Breast epithelium (tissue), 3 donors: Measurements from ENCODE around the gene MYO1D.

Experiments
- CTCF ChIP-seq, 3 donors: fragments of 450-650 bp; IDR thresholded peaks; one replicate each; pipeline ENCODE4 v1.5.1; 2016 to 2017; ENCODE audit warnings: antibody characterized with exemption in 3 of 3, mild to moderate bottlenecking in 3 of 3, moderate library complexity in 3 of 3
- POLR2A ChIP-seq: fragments of 450-650 bp; IDR thresholded peaks from one replicate; pipeline ENCODE4 v1.6.1; 2016; ENCODE audit warnings: antibody characterized with exemption, mild to moderate bottlenecking, moderate library complexity
- POLR2AphosphoS5 ChIP-seq, 3 donors: sonication (generic); formaldehyde crosslinking; IDR thresholded peaks; one replicate each; pipeline ENCODE4 v1.6.1; 2017; ENCODE audit warnings: antibody characterized with exemption in 3 of 3

GRCh38 chr17:32833526-32833925 is 43.4 kb downstream of the MYO1D start:
- TF ChIP-seq POLR2A (no peak), CTCF (IDR thresholded peaks at IDR 0.05) (no peak), POLR2AphosphoS5 (IDR thresholded peaks at IDR 0.05) (no peak)
